IPS-15b (cell line): ENCODE data around the gene OFD1.
"Not testable (repeated sequence)": the region's sequence is repeated elsewhere in the genome, so short reads cannot be mapped to it uniquely, and the experiment has no call there.

Source experiments
- H3K27me3 ChIP-seq: one replicate; pipeline ENCODE4 v1.6.1; 2013; ENCODE audit warnings: low read length; ENCODE audit not compliant: control insufficient read depth, insufficient read depth
- H3K36me3 ChIP-seq: one replicate; pipeline ENCODE4 v1.6.1; 2013; ENCODE audit warnings: low read length; ENCODE audit not compliant: control insufficient read depth, insufficient read depth
- H3K4me1 ChIP-seq: one replicate; pipeline ENCODE4 v1.6.1; 2013; ENCODE audit warnings: mild to moderate bottlenecking, low read length; ENCODE audit not compliant: control insufficient read depth, insufficient read depth
- H3K4me3 ChIP-seq: one replicate; pipeline ENCODE4 v1.5.1; 2013; ENCODE audit warnings: low read depth, low read length
- H3K9ac ChIP-seq: one replicate; pipeline ENCODE4 v1.6.1; 2013; ENCODE audit warnings: low read depth, mild to moderate bottlenecking, low read length
- H3K9me3 ChIP-seq: one replicate; pipeline ENCODE4 v1.6.1; 2013; ENCODE audit warnings: mild to moderate bottlenecking, low read length; ENCODE audit not compliant: control insufficient read depth, insufficient read depth

OFD1 gene

DNA sequence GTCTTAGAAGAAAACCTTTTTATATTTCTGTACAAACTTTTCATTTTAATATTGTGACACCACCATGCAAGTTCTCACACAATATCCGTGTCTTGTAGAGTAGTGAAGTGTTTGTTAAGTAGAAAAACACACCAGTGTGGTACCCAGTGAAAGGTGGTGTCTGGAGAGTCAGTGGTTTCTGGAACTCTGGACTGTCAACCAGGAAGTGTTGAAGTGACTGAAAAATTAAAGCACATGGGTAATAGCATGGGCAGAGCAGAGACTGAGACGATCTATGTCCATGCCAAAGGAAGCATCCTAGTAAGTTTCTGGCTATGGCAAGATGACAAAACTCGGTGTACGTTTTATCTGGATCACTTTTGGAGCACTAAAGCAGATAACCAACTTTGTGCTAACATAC lies 23.4 kb upstream of the OFD1 start:
- H3K27me3 ChIP-seq: no peaks in the 10 kb centered on the region
- H3K36me3 ChIP-seq: peaks cover 5% of the 10 kb centered on the region
- H3K4me3 ChIP-seq: no peak overlapping the region
- H3K9ac ChIP-seq: no peak overlapping the region
- H3K9me3 ChIP-seq: no peaks in the 10 kb centered on the region
- peaks cover 8% of the 10 kb centered on the region for H3K4me1 ChIP-seq

DNA sequence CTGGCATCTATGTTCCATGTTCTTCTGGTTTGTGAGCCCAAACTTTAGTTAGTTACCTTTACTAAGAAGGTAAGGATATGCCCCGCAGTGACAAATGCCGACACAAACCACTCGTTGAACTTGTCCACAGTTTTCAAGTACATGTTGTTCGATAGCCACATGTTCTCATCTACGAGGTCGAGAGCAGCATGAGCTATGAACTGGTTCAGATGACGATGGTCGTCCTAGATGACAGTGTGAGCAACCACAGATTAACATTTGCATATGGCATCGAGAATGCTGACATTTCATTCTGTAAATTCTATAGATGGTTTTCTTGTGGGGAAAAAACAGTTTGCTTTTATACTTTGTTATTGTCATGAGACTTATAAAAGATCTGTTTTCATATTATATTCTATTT lies 18.1 kb upstream of the OFD1 start:
- Histone ChIP-seq H3K4me1 (no peaks in the 10 kb centered on the region), H3K36me3 (peaks cover 9% of the 10 kb centered on the region), H3K9ac (no peak overlapping the region), H3K4me3 (no peak overlapping the region), H3K27me3 (no peaks in the 10 kb centered on the region), H3K9me3 (no peaks in the 10 kb centered on the region)

DNA sequence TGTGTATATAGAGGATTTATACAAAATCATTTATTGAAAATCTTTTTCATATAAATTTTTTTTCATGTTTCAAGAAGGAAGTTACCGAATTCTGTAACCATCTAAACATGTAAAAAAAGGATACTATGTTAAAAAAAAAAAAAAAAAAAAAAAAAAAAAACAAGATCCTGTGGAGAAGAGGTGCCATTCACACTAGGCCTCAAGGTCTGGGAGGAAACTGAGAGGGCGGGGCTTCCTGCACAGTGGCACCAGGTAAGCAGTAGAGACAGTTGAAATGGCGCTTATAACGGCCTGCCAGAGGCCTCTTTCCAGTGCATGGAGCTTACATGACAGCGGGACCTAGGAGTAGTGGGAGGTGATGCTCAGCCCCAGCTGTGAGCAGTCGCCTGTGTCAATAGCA lies 17.6 kb upstream of the OFD1 start:
- no peaks in the 10 kb centered on the region for H3K27me3 ChIP-seq
- no peaks in the 10 kb centered on the region for H3K4me1 ChIP-seq
- H3K9ac ChIP-seq: no peak overlapping the region
- peaks cover 9% of the 10 kb centered on the region for H3K36me3 ChIP-seq
- H3K9me3 ChIP-seq: no peaks in the 10 kb centered on the region
- H3K4me3 ChIP-seq: no peak overlapping the region

DNA sequence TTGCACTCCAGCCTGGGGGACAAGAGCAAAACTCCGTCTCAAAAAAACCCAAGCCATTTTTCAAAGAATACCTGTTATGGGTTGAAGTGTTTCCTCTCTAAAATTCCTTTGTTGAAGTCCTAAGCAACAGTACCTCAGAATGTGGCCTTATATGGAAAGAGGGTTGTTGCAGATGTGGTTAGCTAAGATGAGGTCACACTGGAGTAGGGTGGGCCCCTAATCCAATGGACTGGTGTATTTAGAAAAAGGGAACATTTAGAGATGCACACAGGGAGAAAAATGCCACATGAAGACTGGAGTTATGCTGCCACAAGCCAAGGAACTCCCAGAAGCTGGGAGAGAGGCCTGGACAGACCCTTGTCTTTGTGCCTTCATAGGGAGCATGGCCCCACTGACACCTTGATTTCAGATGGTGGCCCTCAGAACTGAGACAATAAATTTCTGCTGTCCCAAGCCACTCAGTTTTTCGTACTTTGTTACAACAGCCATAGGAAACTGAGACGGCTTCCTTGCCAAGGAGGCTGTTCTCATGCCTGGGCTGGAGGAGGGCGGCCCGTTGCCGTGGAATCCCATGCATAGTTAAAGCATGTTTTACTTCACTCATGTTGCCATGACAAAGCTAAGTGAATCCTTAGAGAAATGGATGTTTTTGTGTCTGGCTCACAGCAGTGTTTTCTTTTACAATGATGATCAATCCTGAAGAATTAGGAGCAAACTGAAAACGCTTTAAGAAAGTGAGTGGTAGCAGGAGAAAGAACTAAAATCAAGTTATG lies 16.7 kb upstream of the OFD1 start:
- peaks cover 9% of the 10 kb centered on the region for H3K36me3 ChIP-seq
- no peaks in the 10 kb centered on the region for H3K27me3 ChIP-seq
- H3K9ac ChIP-seq: no peak overlapping the region
- H3K4me1 ChIP-seq: no peaks in the 10 kb centered on the region
- no peak overlapping the region for H3K4me3 ChIP-seq
- no peaks in the 10 kb centered on the region for H3K9me3 ChIP-seq

DNA sequence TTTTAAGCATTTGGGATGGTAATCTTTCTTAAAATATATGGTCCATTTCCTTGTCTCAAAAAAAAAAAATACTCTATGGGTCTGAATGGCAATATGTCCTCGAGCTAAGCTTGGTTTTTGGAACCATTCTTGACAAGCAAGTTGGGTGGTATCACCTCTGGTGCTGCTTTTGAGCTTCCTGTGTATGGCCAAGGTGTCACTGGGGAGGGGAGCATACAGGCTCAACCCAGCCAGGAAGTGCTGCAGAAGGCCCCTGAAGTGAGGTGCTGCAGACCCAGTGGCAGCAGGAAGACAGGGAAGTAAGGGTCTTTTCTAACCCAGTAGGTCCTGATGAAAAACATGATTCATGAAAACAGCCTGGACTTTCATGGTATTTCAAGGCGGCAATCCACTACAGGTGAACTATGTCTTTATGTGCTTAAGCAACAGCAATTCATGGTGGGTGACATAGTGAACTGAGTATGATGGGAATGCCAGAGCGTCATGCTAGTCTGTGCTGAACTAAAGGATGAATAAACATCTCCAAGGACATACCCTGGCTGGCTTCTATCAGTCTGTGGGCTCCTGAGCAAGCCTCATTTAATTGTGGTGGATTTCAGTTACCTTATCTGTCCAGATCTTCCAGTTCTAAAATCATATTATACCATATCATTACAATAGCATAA lies 15.2 kb upstream of the OFD1 start:
- peaks cover 9% of the 10 kb centered on the region for H3K36me3 ChIP-seq
- no peaks in the 10 kb centered on the region for H3K27me3 ChIP-seq
- H3K9me3 ChIP-seq: no peaks in the 10 kb centered on the region
- H3K9ac ChIP-seq: no peak overlapping the region
- no peak overlapping the region for H3K4me3 ChIP-seq
- H3K4me1 ChIP-seq: peaks cover under 1% of the 10 kb centered on the region

DNA sequence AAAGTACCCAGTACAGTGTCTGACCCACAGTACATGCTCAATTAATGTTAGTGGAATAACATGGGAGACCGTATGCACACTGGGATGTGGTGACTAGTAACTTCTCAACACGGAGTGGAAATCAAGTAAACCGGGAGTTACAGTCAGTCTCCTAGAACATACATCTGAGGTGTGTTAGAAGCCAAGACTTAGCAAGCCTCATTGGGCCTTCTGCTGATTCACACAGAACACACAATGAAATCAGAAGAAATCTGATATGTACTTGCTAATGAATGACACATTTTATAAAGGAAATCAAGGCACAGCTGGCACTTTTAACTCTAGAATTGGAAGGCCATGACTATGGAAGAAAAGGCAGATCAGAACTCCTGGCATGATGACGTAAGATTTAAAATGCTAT lies 13.2 kb upstream of the OFD1 start:
- Histone ChIP-seq H3K9me3 (no peaks in the 10 kb centered on the region), H3K4me1 (peaks cover 2% of the 10 kb centered on the region), H3K36me3 (peaks cover 9% of the 10 kb centered on the region), H3K9ac (no peak overlapping the region), H3K4me3 (no peak overlapping the region), H3K27me3 (no peaks in the 10 kb centered on the region)

DNA sequence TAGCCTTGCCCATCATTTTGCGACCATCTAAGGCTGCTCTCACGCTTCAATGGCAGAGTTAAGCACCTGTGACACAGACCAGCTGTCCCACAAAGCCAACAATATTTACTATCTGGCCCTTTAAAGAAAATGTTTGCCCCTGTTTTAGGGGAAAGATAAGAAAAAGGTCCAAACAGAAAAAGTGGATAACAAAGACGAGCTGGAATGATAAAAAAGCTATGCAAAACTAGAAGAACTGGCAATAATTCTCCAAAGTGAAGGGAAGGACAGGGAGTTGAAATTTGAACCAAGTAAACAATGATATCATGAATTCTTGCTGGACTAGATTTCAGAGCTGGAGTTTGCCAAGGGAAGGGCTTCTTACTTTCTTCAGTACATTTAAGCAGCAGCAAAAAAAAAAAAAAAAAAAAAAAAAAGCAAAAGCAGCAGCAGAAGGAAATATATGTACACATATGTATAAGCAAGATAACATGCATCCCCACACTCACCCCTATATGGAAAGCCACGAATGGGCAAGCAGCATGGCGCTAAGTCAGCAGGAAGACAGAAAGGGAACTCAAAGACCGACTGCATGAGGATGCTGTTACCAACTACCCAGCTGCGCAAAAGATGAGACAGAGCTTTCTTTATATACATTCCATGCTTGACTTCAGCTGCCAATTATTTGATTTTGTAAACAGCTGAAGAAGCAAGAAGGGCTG lies 12.6 kb upstream of the OFD1 start:
- Histone ChIP-seq H3K36me3 (peaks cover 8% of the 10 kb centered on the region), H3K4me3 (no peak overlapping the region), H3K4me1 (peaks cover 2% of the 10 kb centered on the region), H3K9ac (no peak overlapping the region), H3K9me3 (no peaks in the 10 kb centered on the region), H3K27me3 (no peaks in the 10 kb centered on the region)

DNA sequence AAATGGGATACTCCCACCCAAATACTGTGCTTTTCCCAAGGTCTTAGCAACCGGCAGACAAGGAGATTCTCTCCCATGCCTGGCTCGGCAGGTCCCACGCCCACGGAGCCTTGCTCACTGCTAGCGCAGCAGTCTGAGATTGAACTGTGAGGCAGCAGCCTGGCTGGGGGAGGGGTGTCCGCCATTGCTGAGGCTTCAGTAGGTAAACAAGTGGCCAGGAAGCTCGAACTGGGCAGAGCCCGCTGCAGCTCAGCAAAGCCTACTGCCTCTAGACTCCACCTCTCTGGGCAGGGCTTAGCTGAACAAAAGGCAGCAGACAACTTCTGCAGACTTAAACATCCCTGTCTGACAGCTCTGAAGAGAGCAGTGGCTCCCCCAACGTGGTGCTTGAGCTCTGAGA lies 9.7 kb upstream of the OFD1 start:
- not testable (repeated sequence) for H3K9me3 ChIP-seq

DNA sequence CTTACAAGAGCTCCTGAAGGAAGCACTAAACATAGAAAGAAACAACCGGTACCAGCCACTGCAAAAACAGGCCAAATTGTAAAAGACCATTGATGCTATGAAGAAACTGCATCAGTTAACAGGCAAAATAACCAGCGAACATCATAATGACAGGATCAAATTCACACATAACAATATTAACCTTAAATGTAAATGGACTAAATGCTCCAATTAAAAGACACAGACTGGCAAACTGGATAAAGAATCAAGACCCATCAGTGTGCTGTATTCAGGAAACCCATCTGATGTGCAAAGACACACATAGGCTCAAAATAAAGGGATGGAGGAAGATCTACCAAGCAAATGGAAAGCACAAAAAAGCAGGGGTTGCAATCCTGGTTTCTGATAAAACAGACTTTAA lies 8.0 kb upstream of the OFD1 start:
- not testable (repeated sequence) for H3K4me1 ChIP-seq, H3K4me3 ChIP-seq, H3K36me3 ChIP-seq, H3K9me3 ChIP-seq, H3K9ac ChIP-seq, H3K27me3 ChIP-seq

More for the DNA sequence above, 9.7 kb upstream of the OFD1 start:
- not testable (repeated sequence) for H3K9ac ChIP-seq, H3K27me3 ChIP-seq, H3K36me3 ChIP-seq, H3K4me1 ChIP-seq, H3K4me3 ChIP-seq

DNA sequence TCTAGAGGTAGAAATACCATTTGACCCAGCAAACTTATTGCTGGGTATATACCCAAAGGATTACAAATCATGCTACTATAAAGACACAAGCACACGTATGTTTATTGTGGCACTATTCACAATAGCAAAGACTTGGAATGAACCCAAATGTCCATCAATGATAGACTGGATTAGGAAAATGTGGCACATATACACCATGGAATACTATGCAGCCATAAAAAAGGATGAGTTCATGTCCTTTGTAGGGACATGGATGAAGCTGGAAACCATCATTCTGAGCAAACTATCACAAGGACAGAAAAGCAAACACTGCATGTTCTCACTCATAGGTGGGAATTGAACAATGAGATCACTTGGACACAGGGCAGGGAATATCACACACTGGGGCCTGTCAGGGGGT lies 4.0 kb upstream of the OFD1 start:
- not testable (repeated sequence) for H3K9ac ChIP-seq, H3K4me1 ChIP-seq, H3K27me3 ChIP-seq, H3K36me3 ChIP-seq, H3K4me3 ChIP-seq, H3K9me3 ChIP-seq

DNA sequence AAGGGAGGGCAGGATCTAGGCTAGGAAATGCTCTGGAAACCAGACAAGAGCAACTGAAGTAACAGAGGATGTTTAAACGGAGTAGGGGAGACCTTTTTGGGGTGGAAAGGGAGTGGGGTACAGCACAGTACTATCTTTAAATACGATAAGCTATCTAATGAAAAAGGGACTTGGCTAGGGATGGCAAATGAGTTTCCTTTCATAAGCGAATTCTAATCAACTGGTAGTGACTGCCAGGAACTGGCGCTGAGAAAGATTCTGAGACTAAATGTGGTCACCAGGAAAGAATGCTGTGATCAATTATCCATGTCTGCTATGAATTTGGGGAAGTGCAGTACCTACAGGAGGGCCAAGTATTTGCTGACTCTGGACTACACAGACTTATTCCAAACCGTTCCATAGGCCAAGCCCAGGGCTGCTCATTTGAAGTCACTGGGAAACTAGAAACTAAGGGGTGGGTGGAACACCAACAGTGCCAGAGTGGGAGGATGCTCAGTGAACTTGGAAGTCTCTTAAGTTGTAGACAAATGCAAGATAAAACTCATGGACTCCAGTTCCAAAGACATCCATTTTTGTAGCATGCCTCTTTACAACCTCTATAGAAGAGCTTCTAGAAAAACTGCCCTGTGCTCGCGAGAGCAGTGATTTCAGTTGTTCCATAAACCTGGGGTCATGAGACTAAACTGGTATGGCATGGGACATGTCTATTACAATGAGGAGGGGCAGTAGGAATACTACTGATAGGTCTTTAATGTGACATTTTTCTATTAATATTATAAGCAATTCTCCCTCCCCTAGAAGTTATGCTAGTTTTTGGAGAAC lies 2.1 kb upstream of the OFD1 start:
- Histone ChIP-seq H3K9me3 (no peaks in the 10 kb centered on the region), H3K27me3 (no peaks in the 10 kb centered on the region), H3K9ac (no peak overlapping the region), H3K4me1 (peaks cover 8% of the 10 kb centered on the region), H3K36me3 (no peaks in the 10 kb centered on the region), H3K4me3 (no peak overlapping the region)
